ENCODE measurements around the gene DGCR6L. TPM values are rescaled to one million over a fixed set of nuclear protein-coding genes. Genes with fewer than 3 reads are reported as not detected.

The DGCR6L gene
- total RNA-seq, 6 experiments from 2014 or later: 32.6 to 79.9 (median 50.9) TPM

DNA sequence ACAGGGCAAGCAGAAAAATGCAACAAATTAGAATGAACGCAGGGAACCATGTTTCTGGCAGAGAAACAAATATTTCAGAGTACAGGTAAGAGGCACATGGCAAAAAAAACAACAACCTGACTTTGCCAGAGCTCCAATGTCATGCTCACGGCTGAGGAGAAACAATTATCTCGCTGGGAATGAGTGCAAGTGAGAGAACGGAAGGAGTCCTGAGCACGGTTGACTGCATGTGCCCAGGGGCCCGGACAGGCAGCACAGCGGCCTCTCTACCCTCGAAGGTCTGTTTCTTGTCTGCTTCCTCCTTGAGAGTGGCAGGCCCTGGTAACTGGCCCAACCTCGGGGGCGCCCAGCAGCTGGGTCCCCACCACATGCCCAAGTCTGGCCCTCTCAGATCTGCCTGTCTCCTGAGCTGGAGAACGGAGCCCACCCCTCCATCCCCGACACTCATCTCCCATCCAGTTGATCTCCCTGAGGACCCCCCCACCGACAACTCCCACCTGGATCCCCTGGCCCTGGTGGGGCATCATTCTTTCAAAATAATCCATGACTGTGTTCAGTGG, 27.1 kb downstream of the DGCR6L start:
- H3K36me3 ChIP-seq: no peaks in the 10 kb centered on the region
- DNase-seq: no peak
- TF ChIP-seq, protein P1, sequence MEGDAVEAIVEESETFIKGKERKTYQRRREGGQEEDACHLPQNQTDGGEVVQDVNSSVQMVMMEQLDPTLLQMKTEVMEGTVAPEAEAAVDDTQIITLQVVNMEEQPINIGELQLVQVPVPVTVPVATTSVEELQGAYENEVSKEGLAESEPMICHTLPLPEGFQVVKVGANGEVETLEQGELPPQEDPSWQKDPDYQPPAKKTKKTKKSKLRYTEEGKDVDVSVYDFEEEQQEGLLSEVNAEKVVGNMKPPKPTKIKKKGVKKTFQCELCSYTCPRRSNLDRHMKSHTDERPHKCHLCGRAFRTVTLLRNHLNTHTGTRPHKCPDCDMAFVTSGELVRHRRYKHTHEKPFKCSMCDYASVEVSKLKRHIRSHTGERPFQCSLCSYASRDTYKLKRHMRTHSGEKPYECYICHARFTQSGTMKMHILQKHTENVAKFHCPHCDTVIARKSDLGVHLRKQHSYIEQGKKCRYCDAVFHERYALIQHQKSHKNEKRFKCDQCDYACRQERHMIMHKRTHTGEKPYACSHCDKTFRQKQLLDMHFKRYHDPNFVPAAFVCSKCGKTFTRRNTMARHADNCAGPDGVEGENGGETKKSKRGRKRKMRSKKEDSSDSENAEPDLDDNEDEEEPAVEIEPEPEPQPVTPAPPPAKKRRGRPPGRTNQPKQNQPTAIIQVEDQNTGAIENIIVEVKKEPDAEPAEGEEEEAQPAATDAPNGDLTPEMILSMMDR (IDR thresholded peaks at IDR 0.05): no peak
- no peak for TF ChIP-seq POLR2A (IDR thresholded peaks at IDR 0.05)
- intact Hi-C loops (cut with DNase I): no loop called here
- no peak for ATAC-seq
- peaks cover 0 to 19% (median 7%) of the 10 kb centered on the region in 4 donors for H3K4me1 ChIP-seq
- H3K9me3 ChIP-seq: no peaks in the 10 kb centered on the region
- no peak overlapping the region for H3K4me3 ChIP-seq
- H3K27me3 ChIP-seq: no peaks in the 10 kb centered on the region
- H3K27ac ChIP-seq: no peak overlapping the region
- 69% methylated on average over 8 of the region's 13 CpGs for WGBS (ENCODE audit: insufficient coverage, low coverage, low lambda C conversion rate, missing lambda C conversion rate)

DNA sequence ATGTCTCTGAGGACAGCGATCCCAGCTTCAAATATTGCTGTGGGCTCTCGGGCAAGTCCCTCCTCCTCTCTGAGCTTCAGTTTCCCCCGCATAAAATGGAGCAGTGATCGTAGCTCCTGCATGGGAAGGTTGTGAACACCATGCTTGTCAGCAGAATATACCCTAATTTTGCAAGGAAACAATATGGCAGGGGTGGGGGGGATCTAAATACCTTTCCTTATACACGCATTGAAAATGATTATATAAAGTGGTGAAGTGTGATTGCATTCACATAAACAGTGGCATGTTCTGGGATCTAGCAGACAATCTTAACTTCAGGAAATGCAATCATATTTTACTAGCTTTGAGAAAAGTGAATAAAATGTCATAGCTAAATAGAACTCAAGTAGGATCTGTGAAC, 27.8 kb downstream of the DGCR6L start:
- DNase-seq (no peak), ATAC-seq (no peak)
- TF ChIP-seq, protein P1 (IDR thresholded peaks at IDR 0.05): no peak
- no peak for TF ChIP-seq POLR2A (IDR thresholded peaks at IDR 0.05)
- Histone ChIP-seq H3K36me3 (no peaks in the 10 kb centered on the region), H3K27me3 (no peaks in the 10 kb centered on the region), H3K4me1 (peaks cover 0 to 19% (median 7%) of the 10 kb centered on the region in 4 donors), H3K27ac (no peak overlapping the region), H3K9me3 (no peaks in the 10 kb centered on the region), H3K4me3 (no peak overlapping the region)
- 73% methylated on average over 5 of the region's 5 CpGs for WGBS (ENCODE audit: insufficient coverage, low coverage, low lambda C conversion rate, missing lambda C conversion rate)
- intact Hi-C loops (cut with DNase I): no loop called here

DNA sequence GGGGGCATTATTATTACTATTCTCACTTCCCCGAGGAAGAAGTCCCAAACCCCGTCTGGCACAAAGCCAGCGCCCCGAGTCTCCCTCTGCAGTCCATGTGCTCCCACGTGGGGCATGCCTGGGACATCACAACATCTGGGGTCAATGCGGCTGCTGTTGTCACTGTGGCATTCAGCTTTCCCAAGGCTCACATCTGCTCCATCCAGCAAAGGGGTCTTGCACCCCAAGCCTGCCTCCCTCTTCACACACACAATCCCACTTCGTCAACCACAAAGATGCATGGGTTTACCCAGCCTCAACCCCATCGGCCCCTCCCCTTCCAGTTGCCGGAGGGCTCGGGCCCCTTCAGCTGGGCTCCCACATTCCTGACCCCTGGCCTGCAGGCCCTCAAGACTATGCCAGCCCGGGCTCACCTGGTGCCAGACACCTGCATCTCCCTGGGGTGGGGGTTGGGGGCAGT, 28.2 kb downstream of the DGCR6L start:
- intact Hi-C loops (cut with DNase I): no loop called here
- Histone ChIP-seq H3K27ac (no peak overlapping the region), H3K4me1 (peaks cover 0 to 19% (median 7%) of the 10 kb centered on the region in 4 donors), H3K9me3 (no peaks in the 10 kb centered on the region), H3K36me3 (no peaks in the 10 kb centered on the region), H3K27me3 (no peaks in the 10 kb centered on the region), H3K4me3 (no peak overlapping the region)
- ATAC-seq: no peak
- DNase-seq: no peak
- WGBS (ENCODE audit: insufficient coverage, low coverage, low lambda C conversion rate, missing lambda C conversion rate): 94% methylated on average over 6 of the region's 11 CpGs
- TF ChIP-seq, protein P1 (IDR thresholded peaks at IDR 0.05): no peak
- TF ChIP-seq POLR2A (IDR thresholded peaks at IDR 0.05): no peak

DNA sequence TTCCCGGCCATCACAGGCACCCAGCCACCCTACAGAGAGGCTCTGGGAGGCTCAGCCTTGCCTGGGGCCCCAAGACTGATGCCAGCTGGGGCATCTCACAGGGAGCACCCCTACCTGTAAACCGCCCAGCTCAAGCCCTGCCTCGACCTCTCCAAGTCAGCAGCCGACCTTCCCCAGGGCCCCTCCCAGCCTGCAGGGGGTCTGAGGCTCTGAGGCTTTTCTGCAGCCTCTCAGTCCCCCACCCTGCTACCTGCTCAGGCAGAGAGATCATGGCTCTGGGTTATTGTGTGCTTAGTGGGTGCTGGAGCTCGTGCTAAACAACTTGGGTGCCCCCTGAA, 28.6 kb downstream of the DGCR6L start:
- Histone ChIP-seq H3K36me3 (no peaks in the 10 kb centered on the region), H3K4me1 (peaks cover 0 to 19% (median 7%) of the 10 kb centered on the region in 4 donors), H3K27ac (no peak overlapping the region), H3K4me3 (no peak overlapping the region), H3K9me3 (no peaks in the 10 kb centered on the region), H3K27me3 (no peaks in the 10 kb centered on the region)
- intact Hi-C loops (cut with DNase I): no loop called here
- no CpG with 5 or more reads among the region's 5 CpGs for WGBS (ENCODE audit: insufficient coverage, low coverage, low lambda C conversion rate, missing lambda C conversion rate)
- TF ChIP-seq, protein P1 (IDR thresholded peaks at IDR 0.05): no peak
- TF ChIP-seq POLR2A (IDR thresholded peaks at IDR 0.05): no peak
- DNase-seq: no peak
- ATAC-seq: no peak
